ENCODE measurements around the gene WAS. TPM values are rescaled to one million over a fixed set of nuclear protein-coding genes. Genes with fewer than 3 reads are reported as not detected.
"Not testable (repeated sequence)": the region's sequence is repeated elsewhere in the genome, so short reads cannot be mapped to it uniquely, and the experiment has no call there.

The WAS gene
- total RNA-seq, 2 donors from 2014 or later = 8.5 to 9.1 TPM

GRCh38 chrX:48649102-48649501 is 34.5 kb upstream of the WAS start:
- H3K4me3 ChIP-seq = no peak overlapping the region
- H3K36me3 ChIP-seq = no peaks in the 10 kb centered on the region
- H3K9me3 ChIP-seq = no peaks in the 10 kb centered on the region
- H3K27ac ChIP-seq = no peak overlapping the region
- TF ChIP-seq CTCF (IDR thresholded peaks at IDR 0.05) = no peak
- H3K4me1 ChIP-seq (ENCODE audit: control insufficient read depth in 1 of 2, low read depth in 2 of 2) = no peaks in the 10 kb centered on the region
- H3K27me3 ChIP-seq (replicated peaks; ENCODE audit: insufficient read depth) = no peaks in the 10 kb centered on the region
- ATAC-seq (ENCODE audit: insufficient number of reproducible peaks, low FRiP score, low read depth) (no peak), DNase-seq (ENCODE audit: low spot score) (no peak)

GRCh38 chrX:48652055-48652579 is 31.5 kb upstream of the WAS start:
- H3K9me3 ChIP-seq; H3K27me3 ChIP-seq (replicated peaks; ENCODE audit: insufficient read depth); DNase-seq (ENCODE audit: low spot score); H3K27ac ChIP-seq; H3K36me3 ChIP-seq; ATAC-seq (ENCODE audit: insufficient number of reproducible peaks, low FRiP score, low read depth); H3K4me1 ChIP-seq (ENCODE audit: control insufficient read depth in 1 of 2, low read depth in 2 of 2); H3K4me3 ChIP-seq: not testable (repeated sequence)

- H3K36me3 ChIP-seq; H3K4me3 ChIP-seq; H3K27me3 ChIP-seq (replicated peaks; ENCODE audit: insufficient read depth); DNase-seq (ENCODE audit: low spot score); H3K4me1 ChIP-seq (ENCODE audit: control insufficient read depth in 1 of 2, low read depth in 2 of 2); H3K27ac ChIP-seq; H3K9me3 ChIP-seq; ATAC-seq (ENCODE audit: insufficient number of reproducible peaks, low FRiP score, low read depth): not testable (repeated sequence)
Measured at GRCh38 chrX:48654746-48655145, 28.9 kb upstream of the WAS start.

DNA sequence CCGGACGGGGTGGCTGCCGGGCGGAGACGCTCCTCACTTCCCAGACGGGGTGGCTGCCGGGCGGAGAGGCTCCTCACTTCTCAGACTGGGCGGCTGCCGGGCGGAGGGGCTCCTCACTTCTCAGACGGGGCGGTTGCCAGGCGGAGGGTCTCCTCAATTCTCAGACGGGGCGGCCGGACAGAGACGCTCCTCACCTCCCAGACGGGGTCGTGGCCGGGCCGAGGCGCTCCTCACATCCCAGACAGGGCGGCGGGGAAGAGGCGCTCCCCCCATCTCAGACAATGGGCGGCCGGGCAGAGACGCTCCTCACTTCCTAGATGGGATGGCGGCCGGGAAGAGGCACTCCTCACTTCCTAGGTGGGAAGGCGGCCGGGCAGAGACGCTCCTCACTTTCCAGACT is 23.9 kb upstream of the WAS start:
- H3K27me3 ChIP-seq (replicated peaks; ENCODE audit: insufficient read depth); H3K36me3 ChIP-seq; DNase-seq (ENCODE audit: low spot score); H3K4me1 ChIP-seq (ENCODE audit: control insufficient read depth in 1 of 2, low read depth in 2 of 2); H3K27ac ChIP-seq; ATAC-seq (ENCODE audit: insufficient number of reproducible peaks, low FRiP score, low read depth); H3K4me3 ChIP-seq; H3K9me3 ChIP-seq: not testable (repeated sequence)

GRCh38 chrX:48663241-48663640 is 20.4 kb upstream of the WAS start:
- Histone ChIP-seq H3K4me3 (no peak overlapping the region), H3K27ac (no peak overlapping the region), H3K27me3 (replicated peaks; ENCODE audit: insufficient read depth) (no peaks in the 10 kb centered on the region), H3K4me1 (ENCODE audit: control insufficient read depth in 1 of 2, low read depth in 2 of 2) (no peaks in the 10 kb centered on the region), H3K9me3 (no peaks in the 10 kb centered on the region), H3K36me3 (no peaks in the 10 kb centered on the region)
- TF ChIP-seq CTCF (IDR thresholded peaks at IDR 0.05) = no peak
- DNase-seq (ENCODE audit: low spot score) (no peak), ATAC-seq (ENCODE audit: insufficient number of reproducible peaks, low FRiP score, low read depth) (no peak)

DNA sequence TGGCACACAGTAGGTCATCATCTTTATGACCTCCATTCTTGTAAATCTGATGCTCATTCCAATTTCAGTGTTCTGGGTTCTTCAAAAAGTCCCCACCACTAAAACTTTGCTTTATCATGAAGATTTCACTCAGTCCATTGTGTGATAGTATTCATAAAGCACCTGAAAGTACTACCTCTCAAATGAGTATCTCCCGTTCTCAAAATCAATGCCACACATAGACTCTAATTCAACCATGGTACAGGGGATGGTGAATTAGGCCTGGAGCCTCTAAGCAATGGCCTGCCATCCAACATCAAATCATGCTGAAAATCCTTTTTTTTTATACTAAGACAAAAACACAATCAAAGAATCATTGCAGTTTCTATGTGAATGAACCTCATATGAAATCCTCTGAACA is 19.4 kb upstream of the WAS start:
- DNase-seq (ENCODE audit: low spot score) = no peak

More for the DNA sequence above, 19.4 kb upstream of the WAS start:
- Histone ChIP-seq H3K4me1 (ENCODE audit: control insufficient read depth in 1 of 2, low read depth in 2 of 2) (no peaks in the 10 kb centered on the region), H3K4me3 (no peak overlapping the region), H3K9me3 (no peaks in the 10 kb centered on the region), H3K36me3 (no peaks in the 10 kb centered on the region), H3K27ac (no peak overlapping the region), H3K27me3 (replicated peaks; ENCODE audit: insufficient read depth) (no peaks in the 10 kb centered on the region)
- ATAC-seq (ENCODE audit: insufficient number of reproducible peaks, low FRiP score, low read depth) = no peak
- no peak for TF ChIP-seq CTCF (IDR thresholded peaks at IDR 0.05)
